HG02884 (cell line): Measurements from ENCODE around the gene EEPD1.

Experiments used
- ATAC-seq: cut with Tn5 transposase; IDR thresholded peaks from one replicate; pipeline ENCODE4 v1.9.1; 2021; ENCODE audit warnings: mild to moderate bottlenecking, moderate library complexity; ENCODE audit not compliant: unreplicated experiment

EEPD1 gene

DNA sequence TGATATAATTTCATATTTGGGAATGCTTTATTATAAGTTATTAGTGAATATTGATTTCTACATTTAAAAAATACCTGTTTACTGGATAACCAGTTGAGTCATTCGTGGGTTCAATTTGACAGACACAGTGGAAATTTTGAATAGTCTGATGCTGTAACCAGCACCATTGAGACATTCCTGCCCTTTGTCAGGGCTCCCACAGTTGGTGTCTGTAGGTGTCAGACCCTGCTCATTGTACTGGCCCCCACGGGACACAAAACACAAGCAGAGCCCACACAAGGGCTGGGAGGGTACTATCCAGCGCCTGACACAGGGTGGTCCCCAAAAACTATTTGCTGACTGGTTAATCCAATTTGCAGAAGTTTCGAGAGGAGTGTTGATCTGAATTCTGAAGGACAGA is 35.9 kb downstream of the EEPD1 start:
- ATAC-seq, result no peak

DNA sequence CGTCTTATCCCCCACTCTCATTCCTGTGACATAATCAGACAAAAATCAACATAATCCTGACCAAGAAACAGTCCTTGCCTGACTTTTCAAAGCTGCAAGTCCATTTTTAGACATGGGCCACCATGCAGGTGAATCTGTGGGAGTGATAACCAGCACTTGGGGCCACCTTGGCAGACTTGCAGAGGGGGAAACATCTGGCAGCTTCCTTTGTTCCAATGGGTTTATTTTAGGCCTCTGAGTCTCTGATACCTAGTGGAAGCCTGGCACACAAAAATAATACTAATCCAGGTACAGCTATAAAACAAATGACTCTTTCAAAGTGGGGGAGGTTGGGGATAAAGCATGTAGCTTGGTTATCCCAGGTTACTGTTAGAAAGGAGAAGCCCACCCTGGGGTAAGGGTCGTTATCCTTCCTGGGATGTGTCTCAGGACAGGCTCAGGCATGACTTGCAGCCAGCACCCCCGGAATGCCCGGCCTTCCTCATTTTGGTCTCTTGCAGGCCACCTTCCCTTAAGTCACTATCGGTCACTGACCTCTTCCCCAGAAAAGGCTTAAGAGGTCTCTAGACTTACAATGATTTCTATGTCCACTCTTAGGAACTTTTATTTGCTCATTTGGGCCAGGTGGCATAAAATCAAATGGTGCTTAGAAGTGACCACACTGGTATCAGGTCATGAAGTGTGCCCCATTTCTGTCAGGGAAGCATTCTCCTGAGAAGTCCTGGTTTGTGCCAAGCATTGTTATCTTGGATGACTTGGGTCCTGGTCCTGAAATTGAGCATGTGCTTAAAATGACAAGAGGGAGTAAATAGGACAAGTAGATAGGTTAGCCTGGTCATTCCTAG is 37.6 kb downstream of the EEPD1 start:
- ATAC-seq, result no peak

DNA sequence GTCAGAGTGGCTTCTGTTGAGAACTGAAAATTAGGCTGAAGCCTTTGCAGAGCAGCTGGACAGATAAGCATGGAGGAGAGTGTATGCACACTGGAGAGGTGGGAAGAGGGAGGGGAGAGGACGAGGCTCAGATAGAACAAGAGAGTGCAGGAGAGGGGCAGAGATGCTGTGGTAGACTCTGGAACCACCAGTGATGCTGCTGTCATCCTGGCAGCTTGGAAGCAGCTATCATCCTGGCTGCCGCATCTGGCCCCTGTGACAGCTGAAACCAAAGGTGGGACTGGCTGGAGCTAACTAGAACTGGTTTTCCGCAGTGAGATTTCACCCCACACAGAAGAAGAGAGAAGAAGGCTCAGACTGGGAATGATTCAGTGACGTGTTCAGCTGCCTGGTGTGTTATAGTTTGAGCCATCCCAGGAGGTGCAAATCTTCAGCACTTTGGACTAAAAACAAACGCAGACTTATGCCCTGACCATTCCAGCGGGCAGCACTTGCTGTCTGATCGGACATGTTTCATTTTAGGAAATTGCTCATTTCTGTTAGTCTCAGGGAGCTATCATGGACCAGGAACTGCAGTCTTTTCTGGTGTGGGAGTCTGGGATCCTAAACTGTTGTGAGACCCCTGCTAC is 38.4 kb downstream of the EEPD1 start:
- ATAC-seq, result no peak

DNA sequence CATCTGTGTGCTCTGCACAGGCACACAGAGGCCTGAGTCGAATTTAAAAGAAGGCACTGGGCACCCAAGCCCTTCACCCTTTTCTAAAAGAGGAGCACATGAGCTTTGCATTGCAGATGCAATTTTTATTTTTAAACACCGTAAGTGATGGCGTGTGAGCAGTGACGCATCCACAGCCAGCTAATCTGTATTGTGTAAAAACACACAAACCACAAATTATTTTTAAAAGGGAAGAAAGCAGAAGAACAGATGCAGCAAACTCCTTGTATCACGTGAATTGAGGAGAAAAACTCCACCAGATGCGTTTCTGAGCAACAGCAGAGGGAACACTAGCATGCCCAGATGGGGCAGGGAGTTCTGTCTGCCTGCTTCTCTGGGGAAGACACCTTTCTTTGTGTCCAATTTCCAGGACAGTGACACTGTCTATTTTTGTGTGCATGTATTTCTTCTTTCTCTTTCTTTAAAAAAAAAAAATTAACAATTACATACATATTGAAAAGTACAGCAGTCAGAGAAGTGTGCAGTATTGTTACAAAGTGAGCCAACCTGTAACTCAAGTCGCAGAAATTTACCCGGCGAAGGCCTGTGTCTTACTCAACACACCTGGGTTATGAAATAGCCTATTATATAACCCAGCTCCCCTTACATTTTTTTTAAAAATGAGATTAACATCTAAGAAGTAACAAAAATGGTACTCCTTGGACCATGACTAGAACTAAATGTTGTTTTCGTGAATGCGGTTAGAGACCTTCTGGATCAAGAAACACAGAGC is 39.2 kb downstream of the EEPD1 start:
- peak; percentile 49 for ATAC-seq

DNA sequence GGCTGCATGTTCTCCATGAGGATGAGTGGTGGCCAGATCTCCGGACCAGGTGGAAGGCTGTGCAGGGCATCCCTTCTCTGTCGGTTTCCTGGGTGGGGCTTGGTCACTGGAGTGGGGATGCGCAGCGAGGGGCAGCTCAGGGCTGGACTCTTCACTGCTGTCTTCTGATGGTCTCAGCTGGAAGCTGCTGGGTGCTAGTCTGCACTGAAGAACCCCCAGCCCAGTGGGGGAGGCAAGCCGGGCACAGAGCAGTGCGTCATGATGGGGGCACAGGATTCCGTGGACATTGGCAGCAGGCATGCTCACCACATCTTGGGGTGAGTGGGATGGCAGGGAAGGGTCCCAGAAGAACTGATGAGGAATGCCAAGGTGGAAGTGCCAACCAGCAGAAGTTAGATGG is 39.8 kb downstream of the EEPD1 start:
- no peak for ATAC-seq

DNA sequence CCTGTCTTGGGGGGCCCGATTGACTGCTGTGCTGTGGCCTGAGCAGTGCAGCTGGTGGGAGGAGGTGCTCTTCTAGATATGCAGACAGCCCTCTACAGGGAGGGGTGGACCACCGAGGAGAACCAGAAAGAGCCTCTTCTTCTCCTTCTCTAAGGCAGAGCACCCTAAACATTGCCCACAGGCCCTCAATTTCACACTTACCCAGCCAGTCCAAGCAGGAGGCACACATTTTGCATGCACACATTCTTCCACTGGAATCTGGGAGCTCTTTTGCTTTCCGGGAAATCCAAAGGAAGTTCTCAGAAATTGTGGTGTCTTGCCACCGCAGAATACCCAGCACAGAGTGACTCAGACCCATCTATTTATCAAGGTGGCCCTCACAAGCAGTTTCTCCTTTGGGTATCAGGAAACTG is 45.8 kb downstream of the EEPD1 start:
- ATAC-seq, result no peak

DNA sequence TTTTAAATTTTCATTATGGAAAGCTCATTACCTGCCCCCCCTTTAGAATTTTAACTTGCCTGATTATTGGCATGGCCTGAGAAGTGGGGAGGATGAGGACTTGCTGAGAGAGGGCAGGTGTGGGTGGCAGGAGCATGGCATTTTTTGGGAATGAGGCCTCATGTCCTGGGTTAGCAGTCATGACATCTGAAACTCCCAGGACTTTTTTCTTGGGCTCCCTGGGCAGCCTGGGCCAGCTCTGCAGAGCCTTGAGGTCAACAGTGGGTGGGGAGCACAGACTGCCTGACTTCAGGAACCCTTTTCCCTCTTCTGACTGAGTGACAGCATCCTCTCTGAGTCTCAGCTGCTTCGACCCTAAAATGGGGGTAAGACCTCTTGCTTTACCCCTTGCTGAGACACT is 46.3 kb downstream of the EEPD1 start:
- no peak for ATAC-seq

DNA sequence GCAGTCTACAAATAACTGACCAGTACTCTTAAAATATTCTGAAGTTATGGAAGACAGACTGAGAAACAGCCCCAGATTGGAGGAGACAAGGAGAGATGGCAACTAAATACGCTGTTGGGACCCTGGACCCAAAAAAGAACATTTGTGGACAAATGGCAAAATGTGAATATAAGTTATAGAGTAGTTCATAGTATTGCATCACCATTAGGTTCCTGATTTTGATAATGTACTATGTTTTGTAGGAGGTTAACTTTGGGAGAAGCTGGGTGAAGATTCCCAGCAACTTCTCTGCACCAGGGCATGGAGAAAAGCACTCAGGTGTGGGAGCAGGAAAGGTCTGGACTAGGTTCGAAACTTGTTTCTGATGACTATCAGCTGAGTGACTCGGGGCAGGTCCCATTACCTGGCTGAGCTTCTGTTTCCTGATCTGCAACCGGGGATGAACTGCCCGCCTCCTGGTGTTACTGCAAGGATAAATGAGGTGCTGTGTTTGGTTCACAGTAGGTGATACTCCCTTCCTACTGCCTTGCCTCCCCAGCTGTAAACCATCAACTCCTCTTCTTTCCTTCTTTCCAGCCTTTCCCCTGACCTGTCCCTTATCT is 48.2 kb downstream of the EEPD1 start:
- ATAC-seq, result no peak

DNA sequence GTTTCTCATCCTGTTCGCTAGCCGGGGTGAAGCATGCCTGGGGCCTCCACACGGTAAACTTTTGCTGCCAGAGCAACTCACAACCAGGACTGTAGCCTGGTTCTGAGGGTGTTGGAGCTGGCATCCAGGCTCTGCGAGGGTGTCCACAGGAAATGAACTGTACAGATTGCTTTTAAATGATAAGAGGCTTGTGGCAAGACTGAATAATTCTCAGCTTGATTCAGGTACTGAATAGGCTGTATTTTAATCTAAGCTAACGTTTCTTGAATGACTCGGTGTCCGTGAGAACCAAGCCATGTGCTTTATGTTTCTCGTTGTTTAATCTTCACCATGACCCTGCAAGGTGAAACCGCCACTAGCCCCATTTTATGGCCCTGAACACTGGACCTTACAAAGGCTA is 49.3 kb downstream of the EEPD1 start:
- no peak for ATAC-seq

DNA sequence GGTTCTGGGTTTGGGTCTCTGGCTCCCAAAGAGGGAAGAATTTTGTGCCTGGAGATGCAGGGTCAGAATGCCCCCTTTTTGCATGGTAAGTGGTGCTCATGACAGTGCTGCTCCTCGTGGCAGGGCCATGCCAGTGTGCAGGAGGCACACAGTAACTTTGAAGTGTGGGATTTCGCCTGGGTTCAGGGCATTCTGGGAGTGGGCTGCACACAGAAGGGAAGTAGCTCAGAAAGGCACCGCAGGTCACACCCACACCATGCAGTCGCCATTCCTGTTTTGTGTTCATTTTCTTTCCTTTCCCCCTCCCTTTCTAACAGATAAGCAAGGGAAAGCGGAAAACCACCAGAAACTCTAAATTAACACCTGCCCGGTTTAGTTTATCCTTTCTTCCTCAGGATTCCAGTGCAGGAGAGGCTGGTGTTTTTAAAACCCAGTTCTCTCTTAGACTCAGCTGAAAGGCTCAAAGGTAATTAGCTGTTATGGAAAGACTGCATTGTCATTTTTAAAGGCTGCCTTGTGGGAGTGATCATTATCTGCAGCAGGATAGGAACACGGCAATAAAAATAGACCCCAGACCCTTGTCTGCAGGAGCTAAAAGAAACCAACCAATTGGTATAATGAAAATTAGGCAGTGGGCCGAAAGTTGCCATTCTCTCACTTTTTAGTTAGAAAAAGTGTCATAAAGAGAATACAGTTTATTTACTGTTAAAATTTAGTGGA is 50.2 kb downstream of the EEPD1 start:
- ATAC-seq, result no peak

DNA sequence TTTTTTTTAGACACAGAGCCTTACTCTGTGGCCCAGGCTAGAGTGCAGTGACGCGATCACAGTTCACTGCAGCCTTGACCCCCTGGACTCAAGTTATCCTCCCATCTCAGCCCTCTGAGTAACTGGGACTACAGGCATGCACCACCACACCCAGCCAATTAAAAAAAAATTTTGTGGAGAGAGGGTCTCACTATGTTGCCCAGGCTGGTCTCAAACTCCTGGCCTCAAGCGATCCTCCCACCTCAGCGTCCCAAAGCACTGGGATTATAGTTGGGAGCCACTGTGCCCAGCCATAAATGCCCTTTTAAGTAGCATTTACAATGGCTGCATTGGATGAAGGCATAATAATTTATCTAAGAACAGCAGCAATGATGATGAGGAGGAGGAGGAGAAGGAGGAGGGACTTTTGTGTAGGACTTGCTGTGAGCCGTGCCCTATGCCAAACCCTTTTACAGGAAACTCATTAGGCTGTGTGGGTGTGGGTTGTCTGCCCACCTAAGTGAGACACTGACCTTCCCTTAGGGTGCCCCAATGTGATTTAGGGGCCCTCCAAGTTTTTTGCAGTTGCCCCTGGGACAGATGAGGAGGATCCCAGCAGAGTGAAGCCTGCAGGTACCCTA is 51.1 kb downstream of the EEPD1 start:
- ATAC-seq, result no peak

DNA sequence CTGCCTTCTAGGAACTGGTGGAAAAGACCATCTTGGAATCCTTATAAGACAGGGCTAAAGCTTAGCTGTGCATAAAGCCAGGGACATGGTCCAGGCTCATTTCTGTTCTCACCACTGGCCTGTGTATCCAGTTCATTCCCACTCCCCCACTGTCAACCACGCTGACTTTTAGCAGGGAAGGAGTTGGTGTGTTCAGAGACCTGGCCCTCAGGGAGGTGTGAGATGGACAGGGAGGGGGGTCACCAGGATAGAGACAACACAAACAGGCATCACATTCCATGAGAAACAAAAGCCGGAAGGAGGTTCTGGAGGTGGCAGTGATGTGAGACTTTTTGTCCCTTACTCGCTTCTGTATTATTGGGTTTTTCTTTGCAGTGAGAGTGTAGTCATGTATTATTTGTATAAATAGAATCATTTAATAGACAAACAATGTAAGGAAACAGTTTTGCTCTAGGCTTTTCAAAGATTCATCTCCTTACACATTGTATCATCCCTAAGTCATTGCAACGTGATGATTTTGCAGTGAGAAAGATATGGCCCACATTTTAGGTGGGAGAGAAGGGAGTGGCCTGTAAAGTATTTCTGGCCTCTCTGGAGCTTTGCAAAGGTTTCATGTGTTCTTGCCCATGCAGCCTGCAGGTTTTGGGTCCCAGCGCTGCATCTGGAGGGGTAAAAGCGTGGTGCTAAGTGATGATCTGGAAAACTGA is 52.0 kb downstream of the EEPD1 start:
- ATAC-seq, result no peak

DNA sequence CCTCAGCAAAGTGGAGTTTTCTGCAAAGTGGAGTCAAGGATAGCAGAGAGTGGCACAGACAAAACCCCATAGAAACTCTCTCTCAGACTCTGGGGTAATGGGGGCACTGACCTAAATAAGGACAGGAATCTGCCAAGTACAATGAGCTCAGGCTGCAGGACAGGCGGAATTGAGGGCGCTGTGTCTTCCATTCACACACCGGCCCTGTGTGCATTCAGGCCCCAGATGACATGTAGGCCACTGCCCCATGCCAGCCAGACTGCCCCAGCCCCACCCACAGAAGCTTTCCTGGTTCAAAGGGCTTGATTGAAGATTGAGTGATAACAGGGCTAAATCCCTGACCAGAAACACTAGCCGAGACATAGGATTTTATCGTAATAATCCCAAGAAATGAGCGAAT is 52.7 kb downstream of the EEPD1 start:
- ATAC-seq, result no peak

DNA sequence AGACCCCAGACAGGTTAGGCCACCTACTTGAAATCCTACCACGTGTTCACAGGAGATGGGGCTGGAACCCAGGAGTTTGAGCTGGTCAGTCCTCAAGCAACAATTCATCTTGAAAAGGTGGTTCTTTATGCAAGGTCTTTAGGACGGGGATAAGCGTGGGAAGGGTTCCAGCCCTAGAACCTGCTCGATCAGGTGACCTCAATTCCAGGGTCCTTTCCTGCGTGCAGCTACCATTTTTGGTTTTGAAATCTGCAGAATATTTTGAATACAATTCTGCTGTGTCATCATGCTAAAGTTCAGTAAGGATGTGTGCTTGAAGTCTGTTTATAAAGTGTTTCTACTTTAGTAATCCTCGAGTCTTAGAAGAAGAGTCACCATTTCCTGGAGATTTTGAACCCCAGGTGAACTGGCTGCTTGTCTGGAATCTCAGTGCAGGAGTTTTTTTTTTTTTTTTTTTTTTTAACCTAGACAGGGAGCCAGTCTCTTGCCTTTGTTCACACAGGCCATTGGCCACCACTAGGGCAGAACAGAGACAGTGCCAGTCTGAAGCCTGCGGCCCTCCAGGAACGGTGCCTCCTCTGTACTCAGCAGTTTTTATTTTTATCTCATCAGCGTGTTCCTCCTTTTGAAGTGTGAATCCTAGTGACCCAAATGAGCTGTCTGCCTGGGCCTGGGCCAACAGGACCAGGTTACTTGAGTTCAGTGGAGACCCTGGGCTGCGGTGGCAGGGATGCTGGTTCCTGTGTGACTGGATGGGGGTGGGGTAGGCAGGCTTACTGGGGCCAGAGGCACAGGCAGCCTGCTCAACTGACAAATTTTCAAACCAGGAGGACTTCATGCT is 54.6 kb downstream of the EEPD1 start:
- no peak for ATAC-seq

DNA sequence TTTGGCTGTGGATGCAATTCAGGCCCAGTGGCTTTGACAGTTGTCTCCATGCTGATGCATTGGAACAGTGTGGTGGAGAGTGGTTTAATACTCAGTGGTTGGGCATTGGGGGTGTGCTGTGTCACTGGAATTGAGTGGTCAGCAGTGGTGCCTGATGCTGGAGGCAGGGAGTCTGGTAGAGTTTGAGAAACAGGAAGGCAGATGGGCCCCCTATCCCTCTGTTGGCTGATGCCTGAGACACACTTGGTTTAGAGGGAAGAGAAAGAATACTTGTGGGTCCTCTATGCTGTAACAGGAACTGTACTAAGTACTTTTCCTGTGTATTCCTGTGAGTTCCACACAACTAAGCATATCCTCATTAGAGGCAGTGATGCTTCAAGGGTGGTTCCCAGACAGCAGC is 55.4 kb downstream of the EEPD1 start:
- ATAC-seq, result no peak

DNA sequence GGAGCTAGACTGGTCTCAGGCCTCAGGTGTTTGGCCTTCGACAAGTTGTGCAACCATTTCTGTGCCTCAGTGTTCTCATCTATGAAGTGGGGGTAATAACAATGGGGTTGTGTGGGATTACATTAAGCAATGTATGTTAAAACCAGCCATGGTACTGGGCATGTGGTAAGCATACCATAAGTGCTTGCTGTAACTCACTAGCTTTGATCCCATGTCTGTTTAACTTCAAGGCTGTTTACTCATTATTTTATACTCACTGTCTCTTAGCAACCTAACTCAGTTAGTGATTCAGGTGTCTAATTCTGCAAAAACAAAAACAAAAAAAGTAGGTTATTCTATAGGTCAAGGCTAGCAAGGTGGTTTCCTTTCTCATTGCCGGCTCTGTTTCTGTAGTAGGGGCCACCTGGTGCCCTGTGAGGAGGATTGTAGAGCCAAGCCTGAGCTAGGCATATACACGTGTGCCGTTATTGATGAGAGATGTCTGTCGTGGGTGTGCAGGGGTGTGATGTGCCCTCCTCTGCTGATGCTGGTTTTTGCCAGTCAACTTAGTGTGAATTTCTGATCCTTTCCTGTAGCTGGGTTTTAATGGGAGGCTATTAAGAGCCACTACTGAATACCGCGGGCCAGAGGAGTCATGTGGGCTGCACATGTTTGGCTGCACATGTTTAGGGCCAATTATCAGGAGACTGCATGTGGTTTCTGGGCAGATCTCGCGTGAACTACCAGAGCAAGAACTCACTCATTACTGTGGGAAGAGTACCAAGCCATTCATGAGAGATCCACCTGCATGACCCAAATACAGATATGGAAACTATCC is 56.2 kb downstream of the EEPD1 start:
- no peak for ATAC-seq

DNA sequence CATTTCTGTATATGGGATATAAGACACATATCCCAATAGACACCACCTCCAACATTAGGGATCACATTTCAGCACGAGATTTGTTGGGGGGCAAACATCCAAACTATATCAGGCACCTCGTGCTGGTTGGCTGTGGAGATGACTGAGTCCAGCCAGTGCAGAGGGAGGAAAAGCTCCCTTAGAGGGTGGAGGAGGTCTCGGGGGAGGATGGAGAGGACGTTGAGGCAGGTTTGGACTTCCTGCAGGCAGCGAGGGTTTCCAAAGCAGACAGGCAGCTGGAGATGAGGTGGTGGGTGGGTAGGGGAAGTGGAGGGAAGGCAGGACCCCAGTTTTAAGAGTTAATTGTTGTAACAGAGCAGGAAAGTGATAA is 56.7 kb downstream of the EEPD1 start:
- no peak for ATAC-seq

DNA sequence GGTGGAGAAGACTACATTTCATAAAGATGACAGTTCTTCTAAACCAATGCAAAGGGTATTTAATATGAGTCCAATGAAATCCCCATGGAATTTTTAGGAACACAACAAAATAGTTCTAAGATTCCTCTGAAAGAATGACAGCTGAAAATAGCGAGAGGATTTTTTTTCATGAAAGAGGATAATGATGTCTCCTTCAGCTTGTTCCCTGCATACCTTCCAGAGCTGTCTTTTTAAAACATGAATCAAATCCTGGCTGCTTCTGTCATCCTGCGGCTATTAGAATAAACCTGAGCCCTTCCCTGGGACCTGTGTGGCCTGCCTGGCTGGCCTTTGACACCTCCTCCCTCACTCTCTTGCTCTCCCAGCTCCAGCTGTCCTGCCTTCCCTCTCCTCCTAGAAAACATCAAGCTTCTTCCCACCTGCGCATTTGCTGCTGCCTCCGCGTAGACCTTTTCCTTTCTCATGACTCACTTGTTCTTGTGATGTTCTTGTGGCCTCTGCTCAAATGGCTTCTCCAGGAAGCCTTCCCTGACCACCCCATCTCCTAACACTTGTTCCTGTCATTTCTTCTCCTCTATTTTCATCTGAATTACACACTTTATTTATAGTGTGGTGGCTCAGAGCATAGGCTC is 57.4 kb downstream of the EEPD1 start:
- no peak for ATAC-seq
